ENCODE measurements around the gene TARS2.

The TARS2 gene

GRCh38 chr1:150537732-150538684, 50.8 kb downstream of the TARS2 start:
- Histone ChIP-seq H3K9ac (ENCODE audit: low read depth, low read length) (peak overlapping the region; percentile 35; the same call in 1 of the 2 replicates), H3K9me3 (ENCODE audit: insufficient read depth, low read depth, low read length) (no peaks in the 10 kb centered on the region), H3K4me3 (ENCODE audit: low read length) (no peak overlapping the region), H3K27ac (ENCODE audit: low read depth, low read length) (peak overlapping the region; percentile 77; the same call in 1 of the 2 replicates), H3K4me1 (ENCODE audit: insufficient read depth, low read length) (peaks cover 8% of the 10 kb centered on the region; the same call in 1 of the 2 replicates), H3K27me3 (ENCODE audit: insufficient read depth, low read length) (no peaks in the 10 kb centered on the region), H3K36me3 (ENCODE audit: insufficient read depth, low read length) (no peaks in the 10 kb centered on the region)
- WGBS, result 71% methylated on average over 15 of the region's 17 CpGs

GRCh38 chr1:150543500-150544143, 56.4 kb downstream of the TARS2 start:
- H3K27me3 ChIP-seq (ENCODE audit: insufficient read depth, low read length), result peaks cover 11% of the 10 kb centered on the region
- H3K9ac ChIP-seq (ENCODE audit: low read depth, low read length), result no peak overlapping the region
- 90% methylated on average over 12 of the region's 13 CpGs for WGBS
- no peaks in the 10 kb centered on the region for H3K36me3 ChIP-seq (ENCODE audit: insufficient read depth, low read length)
- H3K9me3 ChIP-seq (ENCODE audit: insufficient read depth, low read depth, low read length), result no peaks in the 10 kb centered on the region
- 0 out of 2 replicates have a peak, but pooled peaks cover under 1% of the 10 kb centered on the region for H3K4me1 ChIP-seq (ENCODE audit: insufficient read depth, low read length)
- H3K4me3 ChIP-seq (ENCODE audit: low read length), result no peak overlapping the region
- H3K27ac ChIP-seq (ENCODE audit: low read depth, low read length), result no peak overlapping the region

DNA sequence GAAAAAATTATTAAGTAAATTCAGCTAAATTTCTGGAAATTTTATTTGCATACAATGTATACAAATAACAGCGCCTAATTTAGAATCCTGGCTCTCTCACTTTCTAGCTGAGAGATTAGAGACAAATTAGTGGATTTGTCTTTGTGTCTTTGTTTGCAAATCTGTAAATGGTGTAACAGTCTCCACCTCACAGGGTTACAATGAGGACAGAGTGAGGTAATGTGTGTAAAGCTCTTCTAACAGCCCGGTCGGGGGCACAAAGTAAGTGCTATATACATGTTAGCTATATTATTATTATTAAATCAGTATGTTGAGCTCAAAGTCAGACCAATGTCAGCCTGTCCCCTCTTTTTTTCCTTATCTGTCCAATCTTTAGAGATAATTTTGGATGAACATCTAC, 57.0 kb downstream of the TARS2 start:
- H3K9ac ChIP-seq (ENCODE audit: low read depth, low read length), result no peak overlapping the region
- H3K9me3 ChIP-seq (ENCODE audit: insufficient read depth, low read depth, low read length), result no peaks in the 10 kb centered on the region
- H3K4me1 ChIP-seq (ENCODE audit: insufficient read depth, low read length), result no peaks in the 10 kb centered on the region
- 100% methylated on average over 1 of the region's 3 CpGs for WGBS
- H3K27ac ChIP-seq (ENCODE audit: low read depth, low read length), result no peak overlapping the region
- H3K27me3 ChIP-seq (ENCODE audit: insufficient read depth, low read length), result peaks cover 16% of the 10 kb centered on the region
- no peaks in the 10 kb centered on the region for H3K36me3 ChIP-seq (ENCODE audit: insufficient read depth, low read length)
- H3K4me3 ChIP-seq (ENCODE audit: low read length), result no peak overlapping the region

- no peak overlapping the region for H3K9ac ChIP-seq (ENCODE audit: low read depth, low read length)
- H3K9me3 ChIP-seq (ENCODE audit: insufficient read depth, low read depth, low read length), result no peaks in the 10 kb centered on the region
- peaks cover 26% of the 10 kb centered on the region for H3K27me3 ChIP-seq (ENCODE audit: insufficient read depth, low read length)
- H3K4me3 ChIP-seq (ENCODE audit: low read length), result no peak overlapping the region
- H3K4me1 ChIP-seq (ENCODE audit: insufficient read depth, low read length), result peaks cover 6% of the 10 kb centered on the region; the same call in 1 of the 2 replicates
- H3K27ac ChIP-seq (ENCODE audit: low read depth, low read length), result no peak overlapping the region
- 94% methylated on average over 4 of the region's 6 CpGs for WGBS
- no peaks in the 10 kb centered on the region for H3K36me3 ChIP-seq (ENCODE audit: insufficient read depth, low read length)
Observed at GRCh38 chr1:150545486-150546032, 58.3 kb downstream of the TARS2 start.

DNA sequence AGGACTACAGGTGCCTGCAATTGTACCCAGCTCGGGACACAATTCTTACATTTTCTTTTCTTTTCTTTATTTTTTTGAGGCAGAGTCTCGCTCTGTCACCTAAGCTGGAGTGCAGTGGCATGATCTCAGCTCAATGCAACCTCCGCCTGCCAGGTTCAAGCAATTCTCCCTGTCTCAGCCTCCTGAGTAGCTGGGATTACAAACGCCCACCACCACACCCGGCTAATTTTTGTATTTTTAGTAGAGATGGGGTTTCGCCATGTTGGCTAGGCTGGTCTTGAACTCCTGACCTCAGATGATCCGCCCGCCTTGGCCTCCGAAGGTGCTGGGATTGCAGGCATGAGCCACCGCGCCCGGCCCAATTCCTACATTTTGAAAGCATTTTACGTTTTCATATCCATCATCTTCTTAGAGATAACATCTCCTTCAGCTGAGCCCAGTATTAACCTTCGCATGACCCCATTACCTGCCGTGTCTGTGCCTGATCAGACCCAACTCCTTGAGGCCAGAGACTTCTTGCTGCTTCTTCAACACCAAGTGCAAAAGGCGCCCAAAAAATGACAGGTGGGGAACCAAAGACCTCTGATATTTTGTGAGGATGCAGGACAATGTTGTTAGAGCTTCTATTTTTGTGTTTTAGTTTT, 59.2 kb downstream of the TARS2 start:
- Histone ChIP-seq H3K4me1 (ENCODE audit: insufficient read depth, low read length) (peaks cover 11% of the 10 kb centered on the region; the same call in 1 of the 2 replicates), H3K27ac (ENCODE audit: low read depth, low read length) (no peak overlapping the region), H3K9me3 (ENCODE audit: insufficient read depth, low read depth, low read length) (no peaks in the 10 kb centered on the region), H3K9ac (ENCODE audit: low read depth, low read length) (no peak overlapping the region), H3K4me3 (ENCODE audit: low read length) (no peak overlapping the region), H3K27me3 (ENCODE audit: insufficient read depth, low read length) (peaks cover 26% of the 10 kb centered on the region), H3K36me3 (ENCODE audit: insufficient read depth, low read length) (no peaks in the 10 kb centered on the region)
- WGBS, result 95% methylated on average over 16 of the region's 16 CpGs

- H3K36me3 ChIP-seq (ENCODE audit: insufficient read depth, low read length), result no peaks in the 10 kb centered on the region
- H3K9me3 ChIP-seq (ENCODE audit: insufficient read depth, low read depth, low read length), result no peaks in the 10 kb centered on the region
- peaks cover 26% of the 10 kb centered on the region for H3K27me3 ChIP-seq (ENCODE audit: insufficient read depth, low read length)
- peak overlapping the region; percentile 51; the same call in 1 of the 2 replicates for H3K9ac ChIP-seq (ENCODE audit: low read depth, low read length)
- no peak overlapping the region for H3K27ac ChIP-seq (ENCODE audit: low read depth, low read length)
- 88% methylated on average over 1 of the region's 4 CpGs for WGBS
- peaks cover 19% of the 10 kb centered on the region for H3K4me1 ChIP-seq (ENCODE audit: insufficient read depth, low read length)
- peak overlapping the region; percentile 61 for H3K4me3 ChIP-seq (ENCODE audit: low read length)
Observed at GRCh38 chr1:150548324-150548631, 61.1 kb downstream of the TARS2 start.

DNA sequence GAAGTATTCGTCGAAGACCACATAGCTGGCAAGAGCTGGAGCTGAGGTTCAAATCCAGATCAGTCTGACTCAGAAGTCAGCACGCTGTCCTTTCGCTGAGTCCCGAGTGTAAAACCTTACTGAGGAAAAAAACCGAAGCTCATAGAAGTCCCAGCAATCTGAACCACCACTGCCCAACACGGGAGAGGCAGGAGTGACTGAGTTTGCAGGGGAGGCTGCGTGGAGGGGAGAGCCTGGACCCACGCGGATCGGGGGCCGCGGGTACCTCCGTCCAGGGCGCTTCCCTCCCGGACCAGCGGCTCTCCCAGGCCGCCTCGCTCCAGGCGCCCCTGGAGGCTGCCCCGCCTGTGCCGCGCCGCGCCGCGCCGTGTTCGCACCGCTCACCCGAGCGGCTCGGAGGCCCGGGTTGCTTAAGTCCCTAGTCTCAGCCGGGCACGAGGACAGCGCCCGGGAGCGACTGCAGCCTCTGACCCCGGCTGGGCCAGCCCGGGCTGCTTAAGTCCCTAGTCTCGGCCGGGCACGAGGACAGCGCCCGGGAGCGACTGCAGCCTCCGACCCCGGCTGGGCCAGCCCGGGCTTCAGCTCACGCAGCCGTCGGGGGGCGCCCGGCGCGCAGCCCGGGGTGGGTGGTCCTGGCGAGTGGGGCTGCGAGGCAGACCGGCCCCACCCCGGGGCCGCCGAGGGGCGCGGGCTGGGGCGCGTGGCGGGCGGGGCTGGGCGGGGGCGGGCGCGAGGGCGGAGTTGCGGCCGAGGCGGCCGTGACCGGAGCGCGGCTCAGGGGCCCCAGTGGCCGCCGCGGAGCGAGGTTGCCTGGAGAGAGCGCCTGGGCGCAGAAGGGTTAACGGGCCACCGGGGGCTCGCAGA, 61.6 kb downstream of the TARS2 start, which contains the start of gene ADAMTSL4:
TSS of gene ADAMTSL4 (plus strand) at position 777 of the 864 bp plus-strand sequence. CDS start 2,881 bp downstream, outside the sequence.
- H3K9ac ChIP-seq (ENCODE audit: low read depth, low read length), result peak within 1 kb of the TSS; percentile 51

GRCh38 chr1:150549496-150550221, 62.4 kb downstream of the TARS2 start:
- Histone ChIP-seq H3K36me3 (ENCODE audit: insufficient read depth, low read length) (no peaks in the 10 kb centered on the region), H3K27ac (ENCODE audit: low read depth, low read length) (no peak overlapping the region), H3K9ac (ENCODE audit: low read depth, low read length) (peak overlapping the region; percentile 40; the same call in 1 of the 2 replicates), H3K4me1 (ENCODE audit: insufficient read depth, low read length) (peaks cover 19% of the 10 kb centered on the region), H3K4me3 (ENCODE audit: low read length) (peak overlapping the region; percentile 61), H3K27me3 (ENCODE audit: insufficient read depth, low read length) (peaks cover 26% of the 10 kb centered on the region), H3K9me3 (ENCODE audit: insufficient read depth, low read depth, low read length) (no peaks in the 10 kb centered on the region)
- 13% methylated on average over 43 of the region's 43 CpGs for WGBS

More for the DNA sequence above, 61.6 kb downstream of the TARS2 start, which contains the start of gene ADAMTSL4:
- WGBS, result 1% methylated on average over 91 of the region's 91 CpGs
- no peaks in the 10 kb centered on the region for H3K36me3 ChIP-seq (ENCODE audit: insufficient read depth, low read length)
- H3K4me3 ChIP-seq (ENCODE audit: low read length), result peak within 1 kb of the TSS; percentile 61
- no peak within 1 kb of the TSS for H3K27ac ChIP-seq (ENCODE audit: low read depth, low read length)
- H3K9me3 ChIP-seq (ENCODE audit: insufficient read depth, low read depth, low read length), result no peaks in the 10 kb centered on the region
- H3K27me3 ChIP-seq (ENCODE audit: insufficient read depth, low read length), result peaks cover 26% of the 10 kb centered on the region
- H3K4me1 ChIP-seq (ENCODE audit: insufficient read depth, low read length), result peaks cover 19% of the 10 kb centered on the region

GRCh38 chr1:150550222-150551050, 63.2 kb downstream of the TARS2 start:
- peaks cover 19% of the 10 kb centered on the region for H3K4me1 ChIP-seq (ENCODE audit: insufficient read depth, low read length)
- H3K9me3 ChIP-seq (ENCODE audit: insufficient read depth, low read depth, low read length), result no peaks in the 10 kb centered on the region
- H3K27me3 ChIP-seq (ENCODE audit: insufficient read depth, low read length), result peaks cover 26% of the 10 kb centered on the region
- no peak overlapping the region for H3K9ac ChIP-seq (ENCODE audit: low read depth, low read length)
- H3K36me3 ChIP-seq (ENCODE audit: insufficient read depth, low read length), result no peaks in the 10 kb centered on the region; the same call in 1 of the 2 replicates
- H3K27ac ChIP-seq (ENCODE audit: low read depth, low read length), result no peak overlapping the region
- WGBS, result 65% methylated on average over 19 of the region's 22 CpGs
- H3K4me3 ChIP-seq (ENCODE audit: low read length), result no peak overlapping the region

Data from HUES64 (cell line).